ENCODE measurements around the gene REXO4. TPM values are rescaled to one million over a fixed set of nuclear protein-coding genes. Genes with fewer than 3 reads are reported as not detected.

The REXO4 gene
- total and polyA plus RNA-seq, 2 of the 4 experiments (the other 2 are of a cell fraction), result 16.1 to 21.8 TPM

DNA sequence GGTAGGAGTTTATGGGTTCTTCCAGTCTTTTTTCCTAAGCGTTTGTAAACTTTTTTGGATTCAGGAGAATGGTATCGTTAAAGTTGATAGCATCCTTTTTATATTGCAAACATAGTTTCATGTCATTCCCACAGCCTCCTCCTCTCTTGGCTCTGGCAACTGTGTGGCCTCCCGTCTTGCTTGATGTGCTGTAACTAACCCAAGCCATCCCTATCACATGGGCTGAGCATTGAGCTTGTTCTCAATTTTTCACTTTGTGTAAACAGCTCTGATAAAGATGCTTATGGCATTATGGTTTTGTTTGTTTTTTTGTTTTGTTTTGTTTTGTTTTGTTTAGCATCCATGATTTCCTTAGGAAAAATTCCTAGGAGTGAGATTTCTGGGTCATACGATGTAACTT, 37.1 kb downstream of the REXO4 start:
- H3K14ac ChIP-seq (replicated peaks; ENCODE audit: low read depth, low read length), result no peak overlapping the region
- H3K36me3 ChIP-seq (ENCODE audit: control insufficient read depth, insufficient read depth, low read length), result no peaks in the 10 kb centered on the region
- no peak overlapping the region for H2AK5ac ChIP-seq (ENCODE audit: low read depth, low read length)
- POLR2A ChIA-PET (ENCODE audit: unreplicated experiment), result no interaction called here
- H3K4me1 ChIP-seq (ENCODE audit: control insufficient read depth, insufficient read depth, low read length), result no peaks in the 10 kb centered on the region; the same call in 1 of the 2 replicates
- no peak overlapping the region for H2BK20ac ChIP-seq (ENCODE audit: low read depth, low read length)
- no TSS peak for BruUV-seq (replicated peaks)
- H3K23ac ChIP-seq (ENCODE audit: low read depth, low read length), result no peak overlapping the region
- dilution Hi-C loops (cut with HindIII; ENCODE audit: low sequenced_read_pairs, unreplicated experiment), result no loop called here
- DNase-seq (no peak), ATAC-seq (ENCODE audit: low read depth) (no peak)
- in situ Hi-C loops (cut with MboI; ENCODE audit: low sequenced_read_pairs), result no loop called here
- H3K79me1 ChIP-seq (ENCODE audit: low read depth in 1 of 2, low read length in 2 of 2), result 0 out of 4 replicates have a peak, but pooled peaks cover 0 to 5% of the 10 kb centered on the region in 2 experiments
- H3K9me1 ChIP-seq (ENCODE audit: insufficient read depth, low read length), result no peaks in the 10 kb centered on the region
- no peak overlapping the region for H3K4me3 ChIP-seq (ENCODE audit: insufficient read depth, low read depth, low read length)
- H3K56ac ChIP-seq (ENCODE audit: extremely low read depth, insufficient read depth, low read length), result no peak overlapping the region
- H2AK9ac ChIP-seq (replicated peaks; ENCODE audit: low read depth, low read length, poor library complexity), result no peak overlapping the region
- no peak overlapping the region for H3K4ac ChIP-seq (ENCODE audit: low read depth, low read length)
- no peak overlapping the region for H2BK120ac ChIP-seq (ENCODE audit: low read depth, low read length)
- no peaks in the 10 kb centered on the region for H3K9me3 ChIP-seq (ENCODE audit: control insufficient read depth, insufficient read depth, low read length)
- H3K9ac ChIP-seq (ENCODE audit: low read depth, low read length), result no peak overlapping the region
- H2BK5ac ChIP-seq (ENCODE audit: low read depth, low read length, poor library complexity, severe bottlenecking), result no peak overlapping the region
- WGBS, 2 experiments (ENCODE audit: extremely low coverage in 2 of 2, insufficient read length in 1 of 2), result no CpG with 5 or more reads among the region's 4 CpGs
- H3K4me2 ChIP-seq (ENCODE audit: low read depth, low read length), result no peak overlapping the region
- H4K20me1 ChIP-seq (ENCODE audit: insufficient read depth, low read length), result no peaks in the 10 kb centered on the region
- no peak overlapping the region for H2BK15ac ChIP-seq (ENCODE audit: low read depth, low read length)
- no peak overlapping the region for H4K8ac ChIP-seq (ENCODE audit: low read depth in 2 of 2, low read length in 2 of 2)
- CTCF ChIA-PET, result no interaction called here
- no peak overlapping the region for H4K5ac ChIP-seq (ENCODE audit: low read depth, low read length)
- no peak overlapping the region for H3K18ac ChIP-seq (ENCODE audit: low read depth, low read length)
- TF ChIP-seq SMC3 (IDR thresholded peaks at IDR 0.05; ENCODE audit: low read depth, low read length), result no peak
- TF ChIP-seq, protein P1, sequence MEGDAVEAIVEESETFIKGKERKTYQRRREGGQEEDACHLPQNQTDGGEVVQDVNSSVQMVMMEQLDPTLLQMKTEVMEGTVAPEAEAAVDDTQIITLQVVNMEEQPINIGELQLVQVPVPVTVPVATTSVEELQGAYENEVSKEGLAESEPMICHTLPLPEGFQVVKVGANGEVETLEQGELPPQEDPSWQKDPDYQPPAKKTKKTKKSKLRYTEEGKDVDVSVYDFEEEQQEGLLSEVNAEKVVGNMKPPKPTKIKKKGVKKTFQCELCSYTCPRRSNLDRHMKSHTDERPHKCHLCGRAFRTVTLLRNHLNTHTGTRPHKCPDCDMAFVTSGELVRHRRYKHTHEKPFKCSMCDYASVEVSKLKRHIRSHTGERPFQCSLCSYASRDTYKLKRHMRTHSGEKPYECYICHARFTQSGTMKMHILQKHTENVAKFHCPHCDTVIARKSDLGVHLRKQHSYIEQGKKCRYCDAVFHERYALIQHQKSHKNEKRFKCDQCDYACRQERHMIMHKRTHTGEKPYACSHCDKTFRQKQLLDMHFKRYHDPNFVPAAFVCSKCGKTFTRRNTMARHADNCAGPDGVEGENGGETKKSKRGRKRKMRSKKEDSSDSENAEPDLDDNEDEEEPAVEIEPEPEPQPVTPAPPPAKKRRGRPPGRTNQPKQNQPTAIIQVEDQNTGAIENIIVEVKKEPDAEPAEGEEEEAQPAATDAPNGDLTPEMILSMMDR (conservative IDR thresholded peaks at IDR 0.05; ENCODE audit: low read depth, low read length), result no peak
- TF ChIP-seq CHD1 (IDR thresholded peaks at IDR 0.05; ENCODE audit: low read depth, low read length), result no peak
- no peak for TF ChIP-seq RAD21 (IDR thresholded peaks at IDR 0.05; ENCODE audit: low read length)
- TF ChIP-seq MAZ (IDR thresholded peaks at IDR 0.05; ENCODE audit: borderline replicate concordance, low read depth, low read length), result no peak
- TF ChIP-seq RFX5 (IDR thresholded peaks at IDR 0.05; ENCODE audit: low read depth, low read length), result no peak
- no peak for TF ChIP-seq NFE2L2 (IDR thresholded peaks at IDR 0.05; ENCODE audit: low read depth, low read length)
- no peak overlapping the region for H3K27ac ChIP-seq (ENCODE audit: insufficient read depth, low read length)
- no peaks in the 10 kb centered on the region for H3K27me3 ChIP-seq (ENCODE audit: control insufficient read depth, insufficient read depth, low read length)
- H2AFZ ChIP-seq (replicated peaks; ENCODE audit: low read length, poor library complexity), result no peak overlapping the region
- intact Hi-C loops (cut with micrococcal nuclease), result no loop called here
- no peak overlapping the region for H4K91ac ChIP-seq (ENCODE audit: insufficient read depth, low read depth, low read length)
